Measurements from ENCODE around the gene HOXA9. TPM values are rescaled to one million over a fixed set of nuclear protein-coding genes. Genes with fewer than 3 reads are reported as not detected.

Gene HOXA9
- total and polyA plus RNA-seq, 2 of the 4 experiments (the other 2 are of a cell fraction), result 0.18 to 0.32 TPM

- intact Hi-C loops (cut with micrococcal nuclease) (loop anchor here (5.0 kb wide), 1 partner anchor 1054 kb away; no protein-coding TSS in a partner anchor), dilution Hi-C loops (cut with HindIII; ENCODE audit: low sequenced_read_pairs, unreplicated experiment) (no loop called here), in situ Hi-C loops (cut with MboI; ENCODE audit: low sequenced_read_pairs) (loop anchor here (10.0 kb wide), 1 partner anchor 951 kb away; no protein-coding TSS in a partner anchor)
- Histone ChIP-seq H3K4ac (ENCODE audit: low read depth, low read length) (peak overlapping the region; percentile 79), H2BK5ac (ENCODE audit: low read depth, low read length, poor library complexity, severe bottlenecking) (peak overlapping the region; percentile 66), H3K4me1 (ENCODE audit: control insufficient read depth, insufficient read depth, low read length) (peaks cover 13% of the 10 kb centered on the region), H2AFZ (replicated peaks; ENCODE audit: low read length, poor library complexity) (peak overlapping the region; percentile 90), H2AK9ac (replicated peaks; ENCODE audit: low read depth, low read length, poor library complexity) (peak overlapping the region; percentile 63), H3K27me3 (ENCODE audit: control insufficient read depth, insufficient read depth, low read length) (no peaks in the 10 kb centered on the region), H2BK120ac (ENCODE audit: low read depth, low read length) (peak overlapping the region; percentile 73), H3K9me3 (ENCODE audit: control insufficient read depth, insufficient read depth, low read length) (no peaks in the 10 kb centered on the region), H3K27ac (ENCODE audit: insufficient read depth, low read length) (peak overlapping the region; percentile 80), H4K20me1 (ENCODE audit: insufficient read depth, low read length) (no peaks in the 10 kb centered on the region), H4K91ac (ENCODE audit: insufficient read depth, low read depth, low read length) (peak overlapping the region; percentile 76), H3K18ac (ENCODE audit: low read depth, low read length) (peak overlapping the region; percentile 77), H4K8ac (ENCODE audit: low read depth in 2 of 2, low read length in 2 of 2) (peak overlapping the region; percentile 76 to 84), H2BK20ac (ENCODE audit: low read depth, low read length) (0 out of 2 replicates have a peak overlapping the region, but pooled peaks have one; percentile 17), H2AK5ac (ENCODE audit: low read depth, low read length) (peak overlapping the region; percentile 48; the same call in 1 of the 2 replicates), H3K4me2 (ENCODE audit: low read depth, low read length) (peak overlapping the region; percentile 83), H3K23ac (ENCODE audit: low read depth, low read length) (peak overlapping the region; percentile 47), H3K79me1 (ENCODE audit: low read depth in 1 of 2, low read length in 2 of 2) (peaks cover 9 to 33% of the 10 kb centered on the region in 2 experiments; a peak in 3 of 4 replicates), H2BK15ac (ENCODE audit: low read depth, low read length) (peak overlapping the region; percentile 63; the same call in 1 of the 3 replicates), H3K9me1 (ENCODE audit: insufficient read depth, low read length) (no peaks in the 10 kb centered on the region), H3K56ac (ENCODE audit: extremely low read depth, insufficient read depth, low read length) (peak overlapping the region; percentile 50; the same call in 1 of the 2 replicates), H4K5ac (ENCODE audit: low read depth, low read length) (peak overlapping the region; percentile 76), H3K36me3 (ENCODE audit: control insufficient read depth, insufficient read depth, low read length) (peaks cover 6% of the 10 kb centered on the region), H3K4me3 (ENCODE audit: insufficient read depth, low read depth, low read length) (peak overlapping the region; percentile 40), H3K14ac (replicated peaks; ENCODE audit: low read depth, low read length) (peak overlapping the region; percentile 57; the same call in 1 of the 2 replicates), H3K9ac (ENCODE audit: low read depth, low read length) (peak overlapping the region; percentile 87)
- DNase-seq (no peak), ATAC-seq (ENCODE audit: low read depth) (no peak)
- TF ChIP-seq RFX5 (IDR thresholded peaks at IDR 0.05; ENCODE audit: low read depth, low read length), result no peak
- TF ChIP-seq POLR2A (IDR thresholded peaks at IDR 0.05; ENCODE audit: low read depth, low read length), result no peak
- TF ChIP-seq FOS (IDR thresholded peaks at IDR 0.05; ENCODE audit: low read depth, low read length), result no peak
- TF ChIP-seq RAD21 (IDR thresholded peaks at IDR 0.05; ENCODE audit: low read length), result no peak
- no peak for TF ChIP-seq MXI1 (IDR thresholded peaks at IDR 0.05; ENCODE audit: borderline replicate concordance, low read depth, low read length)
- no peak for TF ChIP-seq NFE2L2 (IDR thresholded peaks at IDR 0.05; ENCODE audit: low read depth, low read length)
- no TSS peak for BruUV-seq (replicated peaks)
- ChIA-PET CTCF (interaction anchor here (1.0 kb wide), 1 partner anchor 15 kb away, joined by 4 read pairs; no protein-coding TSS in a partner anchor), POLR2A (ENCODE audit: unreplicated experiment) (no interaction called here)
- WGBS, 2 experiments (ENCODE audit: extremely low coverage in 2 of 2, insufficient read length in 1 of 2), result no CpG with 5 or more reads among the region's 11 CpGs
Observed at GRCh38 chr7:27145914-27146412, 19.4 kb downstream of the HOXA9 start.

Measured in IMR-90 (cell line).